MM.1S (cell line): Measurements from ENCODE around the gene PSORS1C2.
A peak's percentile ranks its signal among the peaks of the same experiment; 100 is the strongest.

Experiments
- DNase-seq: peaks from one replicate; pipeline ENCODE4 v3.0.0-alpha.2; 2015
- H2AFZ ChIP-seq: fragments of 300-600 bp; sonication (generic); 2 replicates; pipeline ENCODE4 v1.6.0; 2016; ENCODE audit warnings: antibody characterized with exemption, low read length
- H3F3A ChIP-seq: fragments of 300-600 bp; sonication (generic); 2 replicates; pipeline ENCODE4 v1.6.1; 2016; ENCODE audit warnings: mild to moderate bottlenecking, antibody characterized with exemption, low read length, moderate library complexity, mixed read lengths; ENCODE audit not compliant: insufficient read depth
- H3K27ac ChIP-seq: fragments of 300-600 bp; sonication (generic); 2 replicates; pipeline ENCODE4 v1.5.1; 2016; ENCODE audit warnings: mild to moderate bottlenecking, low read length
- H3K27me3 ChIP-seq: fragments of 300-600 bp; sonication (generic); replicated peaks from 2 replicates; pipeline ENCODE4 v1.6.0; 2016; ENCODE audit warnings: low read length; ENCODE audit not compliant: insufficient read depth
- H3K36me3 ChIP-seq: fragments of 300-600 bp; sonication (generic); replicated peaks from 2 replicates; pipeline ENCODE4 v1.6.1; 2016; ENCODE audit warnings: mild to moderate bottlenecking, low read length, mixed read lengths; ENCODE audit not compliant: insufficient read depth
- H3K4me1 ChIP-seq: fragments of 300-600 bp; sonication (generic); 2 replicates; pipeline ENCODE4 v1.6.1; 2016; ENCODE audit warnings: low read length, mixed read lengths
- H3K4me2 ChIP-seq: fragments of 300-600 bp; sonication (generic); 2 replicates; pipeline ENCODE4 v1.6.0; 2016; ENCODE audit warnings: low read depth, low read length
- H3K4me3 ChIP-seq: fragments of 300-600 bp; sonication (generic); 2 replicates; pipeline ENCODE4 v1.5.1; 2016; ENCODE audit warnings: low read length, mixed read lengths
- H3K79me2 ChIP-seq: fragments of 300-600 bp; sonication (generic); 2 replicates; pipeline ENCODE4 v1.6.1; 2016; ENCODE audit warnings: mixed run types, low read length, mixed read lengths
- H3K9ac ChIP-seq: fragments of 300-600 bp; sonication (generic); 2 replicates; pipeline ENCODE4 v1.6.1; 2016; ENCODE audit warnings: low read length, mixed read lengths
- H3K9me2 ChIP-seq: fragments of 300-600 bp; sonication (generic); replicated peaks from 2 replicates; pipeline ENCODE4 v1.6.1; 2016; ENCODE audit warnings: mild to moderate bottlenecking, low read length, mixed read lengths; ENCODE audit not compliant: insufficient read depth
- H3K9me3 ChIP-seq: fragments of 300-600 bp; sonication (generic); replicated peaks from 2 replicates; pipeline ENCODE4 v1.6.1; 2016; ENCODE audit warnings: mild to moderate bottlenecking, low read length, mixed read lengths; ENCODE audit not compliant: insufficient read depth
- H4K20me1 ChIP-seq: fragments of 300-600 bp; sonication (generic); 2 replicates; pipeline ENCODE4 v1.6.1; 2016; ENCODE audit warnings: mild to moderate bottlenecking, low read length, moderate library complexity, mixed read lengths; ENCODE audit not compliant: insufficient read depth
- CTCF ChIP-seq: fragments of 300-600 bp; sonication (generic); IDR thresholded peaks from 2 replicates; pipeline ENCODE4 v1.5.1; 2016; ENCODE audit warnings: antibody characterized with exemption, low read length, mixed read lengths
- EZH2 ChIP-seq: fragments of 300-600 bp; sonication (generic); optimal IDR thresholded peaks from 2 replicates; pipeline ENCODE3; 2017; ENCODE audit warnings: low read depth, mild to moderate bottlenecking, antibody characterized with exemption, low read length, mixed read lengths
- EZH2phosphoT487 ChIP-seq: fragments of 300-600 bp; sonication (generic); IDR thresholded peaks from 2 replicates; pipeline ENCODE4 v1.6.1; 2018; ENCODE audit warnings: antibody characterized with exemption, low read length

Gene PSORS1C2

GRCh38 chr6:31094389-31094881 lies 44.4 kb downstream of the PSORS1C2 start:
- no peaks in the 10 kb centered on the region for H3K9me2 ChIP-seq
- no peaks in the 10 kb centered on the region for H3K27me3 ChIP-seq
- no peak overlapping the region for H3K27ac ChIP-seq
- no peak overlapping the region for H3K4me2 ChIP-seq
- peaks cover 13% of the 10 kb centered on the region for H3K4me1 ChIP-seq
- H3K9me3 ChIP-seq = no peaks in the 10 kb centered on the region
- H3K79me2 ChIP-seq = no peaks in the 10 kb centered on the region
- no peak overlapping the region for H3K9ac ChIP-seq
- H3F3A ChIP-seq = peaks cover 3% of the 10 kb centered on the region; the same call in 1 of the 2 replicates
- H3K4me3 ChIP-seq = no peak overlapping the region
- H2AFZ ChIP-seq = peak overlapping the region; percentile 67
- H3K36me3 ChIP-seq = no peaks in the 10 kb centered on the region
- TF ChIP-seq EZH2 (no peak), EZH2phosphoT487 (no peak), CTCF (no peak)
- no peaks in the 10 kb centered on the region for H4K20me1 ChIP-seq
- peak; percentile 41 for DNase-seq

GRCh38 chr6:31092769-31093505 lies 45.9 kb downstream of the PSORS1C2 start:
- Histone ChIP-seq H3K4me2 (no peak overlapping the region), H3K9me2 (no peaks in the 10 kb centered on the region), H3K9me3 (no peaks in the 10 kb centered on the region), H3K36me3 (no peaks in the 10 kb centered on the region), H2AFZ (no peak overlapping the region), H3K4me1 (peaks cover 13% of the 10 kb centered on the region), H3K27me3 (no peaks in the 10 kb centered on the region), H3F3A (peaks cover 3% of the 10 kb centered on the region; the same call in 1 of the 2 replicates), H3K4me3 (no peak overlapping the region), H4K20me1 (no peaks in the 10 kb centered on the region), H3K9ac (no peak overlapping the region), H3K27ac (no peak overlapping the region), H3K79me2 (no peaks in the 10 kb centered on the region)
- TF ChIP-seq CTCF = no peak
- TF ChIP-seq EZH2phosphoT487 = no peak
- no peak for TF ChIP-seq EZH2
- DNase-seq = no peak

GRCh38 chr6:31092238-31092637 lies 46.6 kb downstream of the PSORS1C2 start:
- no peaks in the 10 kb centered on the region for H3K9me2 ChIP-seq
- no peak for DNase-seq

More at GRCh38 chr6:31092238-31092637, 46.6 kb downstream of the PSORS1C2 start:
- Histone ChIP-seq H3K27ac (no peak overlapping the region), H4K20me1 (no peaks in the 10 kb centered on the region), H3F3A (peaks cover 3% of the 10 kb centered on the region; the same call in 1 of the 2 replicates), H3K4me1 (peaks cover 13% of the 10 kb centered on the region), H3K36me3 (no peaks in the 10 kb centered on the region), H3K79me2 (no peaks in the 10 kb centered on the region), H3K4me2 (no peak overlapping the region), H2AFZ (no peak overlapping the region), H3K9me3 (no peaks in the 10 kb centered on the region), H3K27me3 (no peaks in the 10 kb centered on the region), H3K4me3 (no peak overlapping the region), H3K9ac (no peak overlapping the region)
- TF ChIP-seq EZH2 (no peak), EZH2phosphoT487 (no peak), CTCF (no peak)
